ENCODE data around the gene GSTM4. TPM values are rescaled to one million over a fixed set of nuclear protein-coding genes. Genes with fewer than 3 reads are reported as not detected.
"Not testable (repeated sequence)": the region's sequence is repeated elsewhere in the genome, so short reads cannot be mapped to it uniquely, and the experiment has no call there.

Gene GSTM4
- total RNA-seq, 5 donors from 2014 or later (not counting 1 experiment from before 2014, with no cell fraction given), result 14.6 to 28.5 (median 20.8) TPM

DNA sequence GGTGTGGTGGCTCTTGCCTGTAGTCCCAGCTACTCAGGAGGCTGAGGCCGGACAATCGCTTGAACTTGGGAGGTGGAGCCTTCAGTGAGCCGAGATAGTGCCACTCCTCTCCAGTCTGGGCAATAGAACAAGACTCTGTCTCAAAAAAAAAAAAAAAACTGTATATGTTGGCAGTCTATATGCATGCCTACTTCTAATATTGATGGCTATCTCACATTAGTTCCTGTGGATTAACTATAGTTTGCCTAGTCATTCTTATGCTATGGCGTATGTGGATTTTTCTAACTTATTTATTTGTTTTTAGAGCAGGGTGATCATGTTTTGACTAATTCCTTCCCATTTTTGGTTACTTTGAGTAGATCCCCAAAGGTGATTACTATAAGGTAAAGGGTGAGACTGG, 41.2 kb downstream of the GSTM4 start:
- H3K27ac ChIP-seq (ENCODE audit: low read length), result no peak overlapping the region
- no peak overlapping the region for H3K27ac Mint-ChIP-seq
- no peak for DNase-seq
- no peaks in the 10 kb centered on the region for H3K9me3 Mint-ChIP-seq
- H3K9me3 ChIP-seq, result no peaks in the 10 kb centered on the region
- H3K4me1 ChIP-seq (ENCODE audit: control insufficient read depth in 1 of 2, extremely low read depth in 1 of 2, insufficient read depth in 2 of 2, low read length in 2 of 2), result no peaks in the 10 kb centered on the region
- CTCF ChIA-PET, result no interaction called here
- ATAC-seq (replicated peaks in 1 of 4), result no peak
- H3K4me1 Mint-ChIP-seq, result no peaks in the 10 kb centered on the region
- no CpG with 5 or more reads among the region's 4 CpGs for WGBS (ENCODE audit: insufficient coverage)
- H3K27me3 ChIP-seq (replicated peaks in 1 of 2; ENCODE audit: control insufficient read depth in 2 of 2, extremely low read depth in 1 of 2, insufficient read depth in 2 of 2, low read length in 1 of 2), result no peaks in the 10 kb centered on the region
- no peak overlapping the region for H3K4me3 Mint-ChIP-seq
- H3K27me3 Mint-ChIP-seq, result no peaks in the 10 kb centered on the region
- POLR2A ChIA-PET, result interaction anchor here in 1 of 2 donors (0.7 kb wide), 1 partner anchor 10 kb away, joined by 3 read pairs; the partner anchor contains the start of gene GSTM1
- peaks cover 8% of the 10 kb centered on the region for H3K36me3 Mint-ChIP-seq
- H3K36me3 ChIP-seq (ENCODE audit: control insufficient read depth in 2 of 2, extremely low read depth in 1 of 2, insufficient read depth in 1 of 2, low read length in 1 of 2), result no peaks in the 10 kb centered on the region
- no peak overlapping the region for H3K4me3 ChIP-seq (ENCODE audit: control insufficient read depth in 1 of 2, extremely low read depth in 1 of 2, low read length in 1 of 2)

DNA sequence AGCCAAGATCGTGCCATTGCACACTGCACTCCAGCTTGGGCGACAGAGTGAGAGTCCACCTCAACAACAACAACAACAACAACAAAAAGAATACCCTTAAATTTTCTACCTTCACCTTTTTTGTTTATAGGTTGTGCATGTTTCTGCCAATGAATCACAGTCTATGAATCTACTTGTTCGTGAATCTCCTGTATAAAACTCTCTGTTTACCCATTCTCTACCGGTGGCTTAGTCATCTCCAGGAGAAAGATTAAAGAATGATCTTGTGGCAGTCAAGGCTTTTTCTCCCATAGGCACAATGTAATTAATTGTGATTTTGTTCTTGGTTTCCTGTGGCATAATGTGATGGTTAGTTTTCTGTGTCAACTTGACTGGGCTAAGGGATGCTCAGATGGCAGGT, 42.0 kb downstream of the GSTM4 start:
- H3K27me3 Mint-ChIP-seq; POLR2A ChIA-PET; H3K27ac Mint-ChIP-seq; H3K4me1 Mint-ChIP-seq; H3K9me3 Mint-ChIP-seq; H3K4me3 ChIP-seq (ENCODE audit: control insufficient read depth in 1 of 2, extremely low read depth in 1 of 2, low read length in 1 of 2); H3K4me1 ChIP-seq (ENCODE audit: control insufficient read depth in 1 of 2, extremely low read depth in 1 of 2, insufficient read depth in 2 of 2, low read length in 2 of 2); H3K27me3 ChIP-seq (replicated peaks in 1 of 2; ENCODE audit: control insufficient read depth in 2 of 2, extremely low read depth in 1 of 2, insufficient read depth in 2 of 2, low read length in 1 of 2); H3K36me3 Mint-ChIP-seq; H3K27ac ChIP-seq (ENCODE audit: low read length); DNase-seq; CTCF ChIA-PET; H3K9me3 ChIP-seq; H3K4me3 Mint-ChIP-seq; H3K36me3 ChIP-seq (ENCODE audit: control insufficient read depth in 2 of 2, extremely low read depth in 1 of 2, insufficient read depth in 1 of 2, low read length in 1 of 2); ATAC-seq (replicated peaks in 1 of 4): not testable (repeated sequence)
- WGBS (ENCODE audit: insufficient coverage), result no CpG with 5 or more reads among the region's 4 CpGs

DNA sequence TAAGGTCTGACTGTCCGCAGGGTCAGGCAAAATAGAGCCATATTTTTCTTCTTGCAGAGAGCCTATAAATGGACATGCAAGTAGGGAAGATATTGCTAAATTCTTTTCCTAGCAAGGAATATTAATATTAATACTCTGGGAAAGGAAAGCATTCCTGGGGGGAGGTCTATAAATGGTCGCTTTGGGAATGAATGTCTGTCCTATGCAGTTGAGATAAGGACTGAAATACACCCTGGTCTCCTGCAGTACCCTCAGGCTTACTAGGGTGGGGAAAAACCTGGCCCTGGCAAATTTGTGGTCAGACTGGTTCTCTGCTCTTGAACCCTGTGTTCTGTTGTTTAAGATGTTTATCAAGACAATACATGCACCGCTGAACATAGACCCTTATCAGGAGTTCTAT, 47.0 kb downstream of the GSTM4 start:
- peaks cover 20% of the 10 kb centered on the region for H3K36me3 Mint-ChIP-seq
- POLR2A ChIA-PET; H3K4me1 ChIP-seq (ENCODE audit: control insufficient read depth in 1 of 2, extremely low read depth in 1 of 2, insufficient read depth in 2 of 2, low read length in 2 of 2); H3K27ac Mint-ChIP-seq; DNase-seq; H3K4me1 Mint-ChIP-seq; H3K9me3 ChIP-seq; CTCF ChIA-PET; H3K27me3 Mint-ChIP-seq; H3K27ac ChIP-seq (ENCODE audit: low read length); ATAC-seq (replicated peaks in 1 of 4); H3K36me3 ChIP-seq (ENCODE audit: control insufficient read depth in 2 of 2, extremely low read depth in 1 of 2, insufficient read depth in 1 of 2, low read length in 1 of 2); H3K4me3 ChIP-seq (ENCODE audit: control insufficient read depth in 1 of 2, extremely low read depth in 1 of 2, low read length in 1 of 2); H3K4me3 Mint-ChIP-seq; H3K27me3 ChIP-seq (replicated peaks in 1 of 2; ENCODE audit: control insufficient read depth in 2 of 2, extremely low read depth in 1 of 2, insufficient read depth in 2 of 2, low read length in 1 of 2): not testable (repeated sequence)
- peaks cover 4 to 12% (median 11%) of the 10 kb centered on the region in 3 donors for H3K9me3 Mint-ChIP-seq
- WGBS (ENCODE audit: insufficient coverage), result no CpG with 5 or more reads among the region's 3 CpGs

DNA sequence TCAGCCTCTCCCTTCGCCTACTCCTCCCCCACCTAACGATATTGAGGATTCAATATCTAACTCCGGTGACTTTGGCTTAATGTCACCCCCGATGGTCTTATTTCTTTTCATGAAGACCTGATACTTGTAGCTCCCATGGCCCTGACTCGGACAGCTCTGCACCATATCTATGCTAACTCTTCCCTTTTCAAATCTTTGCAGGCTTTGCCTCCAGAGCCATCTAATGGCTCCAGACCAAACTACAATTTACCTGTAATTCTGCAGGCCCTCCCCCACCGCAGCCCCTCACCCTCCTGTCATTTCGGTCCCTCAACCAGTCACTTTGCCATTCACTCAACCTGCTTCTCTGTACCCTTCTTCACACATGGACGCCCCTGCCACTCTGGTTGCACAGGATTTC, 48.3 kb downstream of the GSTM4 start:
- H3K4me1 Mint-ChIP-seq, result no peaks in the 10 kb centered on the region
- H3K9me3 Mint-ChIP-seq, result peaks cover 13 to 24% (median 22%) of the 10 kb centered on the region in 3 donors
- Histone ChIP-seq H3K27me3 (replicated peaks in 1 of 2; ENCODE audit: control insufficient read depth in 2 of 2, extremely low read depth in 1 of 2, insufficient read depth in 2 of 2, low read length in 1 of 2) (no peaks in the 10 kb centered on the region), H3K27ac (ENCODE audit: low read length) (no peak overlapping the region), H3K4me1 (ENCODE audit: control insufficient read depth in 1 of 2, extremely low read depth in 1 of 2, insufficient read depth in 2 of 2, low read length in 2 of 2) (no peaks in the 10 kb centered on the region), H3K9me3 (no peaks in the 10 kb centered on the region), H3K36me3 (ENCODE audit: control insufficient read depth in 2 of 2, extremely low read depth in 1 of 2, insufficient read depth in 1 of 2, low read length in 1 of 2) (no peaks in the 10 kb centered on the region), H3K4me3 (ENCODE audit: control insufficient read depth in 1 of 2, extremely low read depth in 1 of 2, low read length in 1 of 2) (no peak overlapping the region)
- no peak overlapping the region for H3K27ac Mint-ChIP-seq
- H3K27me3 Mint-ChIP-seq, result no peaks in the 10 kb centered on the region
- H3K36me3 Mint-ChIP-seq, result peaks cover 23% of the 10 kb centered on the region
- ChIA-PET POLR2A (no interaction called here), CTCF (no interaction called here)
- ATAC-seq (replicated peaks in 1 of 4) (no peak), DNase-seq (no peak)
- WGBS (ENCODE audit: insufficient coverage), result 69% methylated on average over 8 of the region's 8 CpGs
- no peak overlapping the region for H3K4me3 Mint-ChIP-seq

DNA sequence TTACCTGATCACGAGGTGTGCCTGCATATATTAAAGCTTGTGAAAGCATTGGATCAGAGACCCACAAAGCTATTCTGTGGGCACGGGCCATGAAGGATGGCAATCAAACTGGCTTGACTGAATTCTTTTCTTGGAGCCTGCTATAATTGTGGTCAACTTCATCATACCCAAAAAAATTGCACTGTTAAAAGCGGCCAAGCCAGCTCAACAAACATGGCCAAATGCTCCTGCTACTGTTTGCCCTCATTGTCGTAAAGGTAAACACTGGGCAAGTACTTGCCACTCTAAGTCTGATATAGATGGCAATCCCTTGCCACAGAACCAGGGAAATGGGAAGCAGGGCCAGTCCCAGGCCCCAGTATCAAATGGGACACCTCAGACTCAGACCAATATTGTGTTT, 49.5 kb downstream of the GSTM4 start:
- H3K9me3 Mint-ChIP-seq, result peaks cover 13 to 28% (median 26%) of the 10 kb centered on the region in 3 donors

DNA sequence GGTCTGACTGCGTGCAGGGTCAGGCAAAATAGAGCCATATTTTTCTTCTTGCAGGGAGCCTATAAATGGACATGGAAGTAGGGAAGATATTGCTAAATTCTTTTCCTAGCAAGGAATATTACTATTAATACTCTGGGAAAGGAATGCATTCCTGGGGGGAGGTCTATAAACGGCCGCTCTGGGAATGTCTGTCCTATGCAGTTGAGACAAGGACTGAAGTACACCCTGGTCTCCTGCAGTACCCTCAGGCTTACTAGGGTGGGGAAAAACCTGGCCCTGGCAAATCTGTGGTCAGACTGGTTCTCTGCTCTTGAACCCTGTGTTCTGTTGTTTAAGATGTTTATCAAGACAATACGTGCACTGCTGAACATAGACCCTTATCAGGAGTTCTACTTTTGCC, 53.0 kb downstream of the GSTM4 start:
- H3K27me3 Mint-ChIP-seq; H3K4me1 Mint-ChIP-seq; H3K27ac ChIP-seq (ENCODE audit: low read length); H3K4me3 Mint-ChIP-seq; H3K4me1 ChIP-seq (ENCODE audit: control insufficient read depth in 1 of 2, extremely low read depth in 1 of 2, insufficient read depth in 2 of 2, low read length in 2 of 2); H3K9me3 ChIP-seq; ATAC-seq (replicated peaks in 1 of 4); CTCF ChIA-PET; H3K27ac Mint-ChIP-seq; H3K4me3 ChIP-seq (ENCODE audit: control insufficient read depth in 1 of 2, extremely low read depth in 1 of 2, low read length in 1 of 2); H3K36me3 ChIP-seq (ENCODE audit: control insufficient read depth in 2 of 2, extremely low read depth in 1 of 2, insufficient read depth in 1 of 2, low read length in 1 of 2); DNase-seq; POLR2A ChIA-PET: not testable (repeated sequence)
- H3K27me3 ChIP-seq (replicated peaks in 1 of 2; ENCODE audit: control insufficient read depth in 2 of 2, extremely low read depth in 1 of 2, insufficient read depth in 2 of 2, low read length in 1 of 2), result peaks cover 0 to 12% of the 10 kb centered on the region in 2 experiments
- Mint-ChIP-seq H3K9me3 (peaks cover 13 to 21% (median 16%) of the 10 kb centered on the region in 3 donors), H3K36me3 (peaks cover 20% of the 10 kb centered on the region)
- WGBS (ENCODE audit: insufficient coverage), result 50% methylated on average over 2 of the region's 4 CpGs

More for the DNA sequence above, 49.5 kb downstream of the GSTM4 start:
- Histone ChIP-seq H3K27ac (ENCODE audit: low read length) (no peak overlapping the region), H3K4me1 (ENCODE audit: control insufficient read depth in 1 of 2, extremely low read depth in 1 of 2, insufficient read depth in 2 of 2, low read length in 2 of 2) (no peaks in the 10 kb centered on the region), H3K9me3 (no peaks in the 10 kb centered on the region), H3K27me3 (replicated peaks in 1 of 2; ENCODE audit: control insufficient read depth in 2 of 2, extremely low read depth in 1 of 2, insufficient read depth in 2 of 2, low read length in 1 of 2) (no peaks in the 10 kb centered on the region), H3K36me3 (ENCODE audit: control insufficient read depth in 2 of 2, extremely low read depth in 1 of 2, insufficient read depth in 1 of 2, low read length in 1 of 2) (no peaks in the 10 kb centered on the region), H3K4me3 (ENCODE audit: control insufficient read depth in 1 of 2, extremely low read depth in 1 of 2, low read length in 1 of 2) (no peak overlapping the region)
- Mint-ChIP-seq H3K27ac (no peak overlapping the region), H3K4me3 (no peak overlapping the region), H3K4me1 (no peaks in the 10 kb centered on the region), H3K36me3 (peaks cover 28% of the 10 kb centered on the region), H3K27me3 (no peaks in the 10 kb centered on the region)
- ATAC-seq (replicated peaks in 1 of 4) (no peak), DNase-seq (no peak)
- POLR2A ChIA-PET, result no interaction called here
- CTCF ChIA-PET, result no interaction called here
- WGBS (ENCODE audit: insufficient coverage), result 89% methylated on average over 4 of the region's 4 CpGs

DNA sequence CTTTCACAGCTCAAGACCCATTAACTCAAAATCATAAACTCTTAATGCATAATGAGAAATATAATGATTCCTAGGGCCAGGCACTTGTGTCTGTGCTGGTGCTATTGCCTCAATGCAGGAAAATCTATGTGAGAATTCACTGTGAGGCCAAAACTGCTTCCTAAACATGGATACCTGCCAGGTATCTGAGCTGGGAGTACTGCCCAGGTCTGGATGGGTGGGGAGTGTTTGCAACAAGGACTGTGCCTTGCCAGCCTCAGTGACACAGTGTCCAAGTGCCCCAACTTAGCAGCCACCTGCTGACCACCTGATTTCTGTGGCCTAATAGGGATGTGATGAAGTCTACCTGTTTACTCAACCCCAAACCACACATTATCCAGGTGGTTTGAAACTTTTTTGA, 53.9 kb downstream of the GSTM4 start:
- H3K4me1 Mint-ChIP-seq; DNase-seq; H3K27ac Mint-ChIP-seq; H3K4me3 Mint-ChIP-seq; ATAC-seq (replicated peaks in 1 of 4); H3K4me3 ChIP-seq (ENCODE audit: control insufficient read depth in 1 of 2, extremely low read depth in 1 of 2, low read length in 1 of 2); H3K36me3 ChIP-seq (ENCODE audit: control insufficient read depth in 2 of 2, extremely low read depth in 1 of 2, insufficient read depth in 1 of 2, low read length in 1 of 2); CTCF ChIA-PET; POLR2A ChIA-PET; H3K4me1 ChIP-seq (ENCODE audit: control insufficient read depth in 1 of 2, extremely low read depth in 1 of 2, insufficient read depth in 2 of 2, low read length in 2 of 2); H3K27ac ChIP-seq (ENCODE audit: low read length); H3K9me3 ChIP-seq: not testable (repeated sequence)
- peaks cover 14% of the 10 kb centered on the region for H3K36me3 Mint-ChIP-seq
- peaks cover 12 to 14% of the 10 kb centered on the region in 2 donors for H3K27me3 Mint-ChIP-seq
- H3K9me3 Mint-ChIP-seq, result peaks cover 8 to 17% (median 16%) of the 10 kb centered on the region in 3 donors
- peaks cover 0 to 16% of the 10 kb centered on the region in 2 experiments for H3K27me3 ChIP-seq (replicated peaks in 1 of 2; ENCODE audit: control insufficient read depth in 2 of 2, extremely low read depth in 1 of 2, insufficient read depth in 2 of 2, low read length in 1 of 2)

Measured in T-cell (primary cell).